ENCODE data around the gene MGAT5.

GRCh38 chr2:134489732-134490384, 236.0 kb downstream of the MGAT5 start:
- TF ChIP-seq CTCF (IDR thresholded peaks at IDR 0.05) = no peak
- TF ChIP-seq POLR2A (IDR thresholded peaks at IDR 0.05) = no peak
- no peak for TF ChIP-seq POLR2AphosphoS5 (IDR thresholded peaks at IDR 0.05)
- no peak for TF ChIP-seq EP300 (IDR thresholded peaks at IDR 0.05)
